GM12872 (cell line): ENCODE data around the gene SYNDIG1.

ENCODE experiments used
- TF ChIP-seq, protein P1 (sequence below): IDR thresholded peaks from 3 replicates; pipeline ENCODE4 v1.5.1; 2011; ENCODE audit warnings: low read depth, mild to moderate bottlenecking, low read length, moderate library complexity; ENCODE audit not compliant: insufficient read depth

The SYNDIG1 gene

GRCh38 chr20:24485981-24486380 is 16.6 kb downstream of the SYNDIG1 start:
- TF ChIP-seq, protein P1, sequence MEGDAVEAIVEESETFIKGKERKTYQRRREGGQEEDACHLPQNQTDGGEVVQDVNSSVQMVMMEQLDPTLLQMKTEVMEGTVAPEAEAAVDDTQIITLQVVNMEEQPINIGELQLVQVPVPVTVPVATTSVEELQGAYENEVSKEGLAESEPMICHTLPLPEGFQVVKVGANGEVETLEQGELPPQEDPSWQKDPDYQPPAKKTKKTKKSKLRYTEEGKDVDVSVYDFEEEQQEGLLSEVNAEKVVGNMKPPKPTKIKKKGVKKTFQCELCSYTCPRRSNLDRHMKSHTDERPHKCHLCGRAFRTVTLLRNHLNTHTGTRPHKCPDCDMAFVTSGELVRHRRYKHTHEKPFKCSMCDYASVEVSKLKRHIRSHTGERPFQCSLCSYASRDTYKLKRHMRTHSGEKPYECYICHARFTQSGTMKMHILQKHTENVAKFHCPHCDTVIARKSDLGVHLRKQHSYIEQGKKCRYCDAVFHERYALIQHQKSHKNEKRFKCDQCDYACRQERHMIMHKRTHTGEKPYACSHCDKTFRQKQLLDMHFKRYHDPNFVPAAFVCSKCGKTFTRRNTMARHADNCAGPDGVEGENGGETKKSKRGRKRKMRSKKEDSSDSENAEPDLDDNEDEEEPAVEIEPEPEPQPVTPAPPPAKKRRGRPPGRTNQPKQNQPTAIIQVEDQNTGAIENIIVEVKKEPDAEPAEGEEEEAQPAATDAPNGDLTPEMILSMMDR: no peak

DNA sequence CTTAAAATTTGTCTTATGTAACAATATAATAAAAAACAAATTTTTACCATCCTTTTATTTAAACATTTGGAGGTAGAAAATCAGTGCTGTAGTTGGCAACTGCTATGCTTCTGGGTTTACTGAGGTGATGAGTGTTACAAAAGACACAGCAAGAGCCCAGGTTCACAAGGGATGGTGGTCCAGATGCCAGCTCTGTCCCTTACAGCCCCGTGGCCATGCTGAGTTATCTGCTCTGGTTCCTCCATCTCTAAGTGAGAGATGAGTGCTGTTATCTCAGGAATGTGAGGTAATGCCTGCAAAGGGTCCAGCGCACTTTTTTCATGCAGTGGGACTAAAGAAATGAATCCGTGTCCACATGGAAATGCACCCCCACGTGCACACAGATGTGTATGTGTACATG is 17.8 kb downstream of the SYNDIG1 start:
- TF ChIP-seq, protein P1: no peak

- TF ChIP-seq, protein P1: no peak
Measured at GRCh38 chr20:24487648-24488047, 18.2 kb downstream of the SYNDIG1 start.

DNA sequence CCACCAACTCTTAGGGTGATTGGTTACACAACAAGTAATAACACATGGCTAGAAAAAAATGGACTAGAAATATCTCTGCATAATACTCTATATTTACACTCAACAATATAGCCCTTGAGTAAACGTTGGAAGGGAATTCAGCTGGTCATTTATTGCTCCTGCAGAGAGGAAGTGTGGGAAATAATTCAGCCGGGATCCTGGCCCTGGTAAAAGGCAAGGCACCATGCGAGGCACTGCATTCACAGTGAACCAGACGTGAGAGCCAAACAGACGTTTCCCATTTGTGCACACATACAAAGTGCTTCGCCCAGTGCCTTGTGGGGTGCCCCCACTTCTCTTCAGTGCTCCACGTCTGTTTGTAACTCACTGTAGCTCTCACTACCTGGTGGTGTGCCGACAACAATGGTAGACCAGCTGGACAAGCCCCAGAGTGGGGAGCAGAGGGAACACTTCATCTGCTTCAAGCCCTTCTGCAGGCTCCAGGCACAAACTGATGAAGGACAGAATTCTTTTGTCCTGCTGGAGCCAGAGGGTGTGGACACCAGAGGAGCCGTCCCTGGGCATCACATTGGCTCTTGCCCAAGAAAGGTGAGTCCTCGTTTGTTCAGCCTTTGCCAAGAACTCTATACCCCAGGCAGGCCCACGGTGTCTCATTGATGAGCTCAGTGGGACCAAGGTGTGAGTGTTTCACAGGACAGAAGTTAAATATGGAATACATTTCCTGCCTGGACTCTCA is 18.8 kb downstream of the SYNDIG1 start:
- TF ChIP-seq, protein P1: no peak

- TF ChIP-seq, protein P1: no peak
Measured at GRCh38 chr20:24488800-24489175, 19.4 kb downstream of the SYNDIG1 start.

DNA sequence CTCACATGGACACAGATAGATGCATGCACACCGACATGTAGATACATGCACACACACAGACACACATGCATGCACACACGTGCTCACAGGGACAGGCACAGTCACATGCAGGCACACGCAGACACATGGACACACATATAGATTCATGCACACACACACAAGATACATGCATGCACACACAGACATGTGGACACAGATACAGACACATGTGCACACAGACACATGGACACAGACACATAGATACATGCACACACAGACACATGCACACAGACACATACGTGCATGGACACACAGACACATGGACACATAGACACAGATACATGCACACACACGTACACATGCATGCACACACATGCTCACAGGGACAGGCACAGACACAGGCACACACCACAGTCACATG is 19.8 kb downstream of the SYNDIG1 start:
- TF ChIP-seq, protein P1: no peak

DNA sequence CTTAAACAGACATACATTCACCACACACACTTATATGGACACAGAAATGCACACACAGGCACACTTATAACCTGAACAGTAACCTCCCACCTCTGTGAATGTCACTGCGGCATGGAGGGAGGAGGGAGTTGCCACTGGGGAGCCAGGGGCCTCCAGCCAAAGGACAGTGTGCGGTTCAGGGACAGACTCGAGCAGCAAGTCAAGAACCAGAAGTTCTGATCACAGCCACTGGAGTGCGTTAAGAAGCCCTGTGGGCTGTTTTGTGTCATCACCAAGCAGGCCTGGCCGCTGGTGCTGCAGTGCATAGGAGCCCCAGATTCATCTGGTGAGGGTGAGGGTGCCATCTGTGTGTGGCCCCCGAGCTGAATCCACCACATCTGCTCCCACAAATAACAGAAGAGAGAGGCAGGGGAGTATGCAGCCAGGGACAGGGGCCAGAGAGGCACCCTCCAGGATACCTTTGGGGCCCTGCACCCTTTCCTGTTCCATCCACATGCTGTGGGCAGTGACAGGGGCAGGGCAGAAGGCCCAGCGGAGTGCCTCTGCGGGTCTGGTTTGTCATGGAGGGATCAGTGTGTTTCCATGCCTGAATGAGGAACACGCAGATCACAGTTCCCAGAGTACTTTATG is 20.3 kb downstream of the SYNDIG1 start:
- TF ChIP-seq, protein P1: no peak
